Measurements from ENCODE around the gene CDHR3.

DNA sequence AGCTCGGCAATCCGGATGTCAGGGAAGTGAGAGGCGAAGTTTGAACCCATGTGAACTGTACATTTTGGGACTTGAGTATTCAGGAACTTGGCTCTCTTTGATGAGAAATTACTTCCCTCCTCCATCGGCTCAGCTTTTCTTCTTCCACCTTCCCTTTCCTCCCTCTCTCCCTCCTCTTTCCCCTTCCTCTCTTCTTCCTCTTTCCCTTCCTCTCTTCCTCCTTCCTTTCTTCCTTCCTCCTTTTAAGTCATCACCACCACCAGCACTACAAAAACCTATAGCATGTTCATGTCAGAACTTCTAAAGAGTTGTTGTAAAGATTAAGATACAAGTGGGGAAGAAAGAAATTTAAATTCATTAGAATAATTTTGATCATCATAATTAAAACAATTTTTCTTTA, 31.9 kb upstream of the CDHR3 start:
- TF ChIP-seq, protein P1, sequence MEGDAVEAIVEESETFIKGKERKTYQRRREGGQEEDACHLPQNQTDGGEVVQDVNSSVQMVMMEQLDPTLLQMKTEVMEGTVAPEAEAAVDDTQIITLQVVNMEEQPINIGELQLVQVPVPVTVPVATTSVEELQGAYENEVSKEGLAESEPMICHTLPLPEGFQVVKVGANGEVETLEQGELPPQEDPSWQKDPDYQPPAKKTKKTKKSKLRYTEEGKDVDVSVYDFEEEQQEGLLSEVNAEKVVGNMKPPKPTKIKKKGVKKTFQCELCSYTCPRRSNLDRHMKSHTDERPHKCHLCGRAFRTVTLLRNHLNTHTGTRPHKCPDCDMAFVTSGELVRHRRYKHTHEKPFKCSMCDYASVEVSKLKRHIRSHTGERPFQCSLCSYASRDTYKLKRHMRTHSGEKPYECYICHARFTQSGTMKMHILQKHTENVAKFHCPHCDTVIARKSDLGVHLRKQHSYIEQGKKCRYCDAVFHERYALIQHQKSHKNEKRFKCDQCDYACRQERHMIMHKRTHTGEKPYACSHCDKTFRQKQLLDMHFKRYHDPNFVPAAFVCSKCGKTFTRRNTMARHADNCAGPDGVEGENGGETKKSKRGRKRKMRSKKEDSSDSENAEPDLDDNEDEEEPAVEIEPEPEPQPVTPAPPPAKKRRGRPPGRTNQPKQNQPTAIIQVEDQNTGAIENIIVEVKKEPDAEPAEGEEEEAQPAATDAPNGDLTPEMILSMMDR (conservative IDR thresholded peaks at IDR 0.05; ENCODE audit: low read length) = no peak
- TF ChIP-seq EZH2phosphoT487 (IDR thresholded peaks at IDR 0.05; ENCODE audit: borderline replicate concordance, low read depth, low read length) = no peak

All from OCI-LY7 (cell line).